ENCODE measurements around the gene NINJ2.

Gene NINJ2

DNA sequence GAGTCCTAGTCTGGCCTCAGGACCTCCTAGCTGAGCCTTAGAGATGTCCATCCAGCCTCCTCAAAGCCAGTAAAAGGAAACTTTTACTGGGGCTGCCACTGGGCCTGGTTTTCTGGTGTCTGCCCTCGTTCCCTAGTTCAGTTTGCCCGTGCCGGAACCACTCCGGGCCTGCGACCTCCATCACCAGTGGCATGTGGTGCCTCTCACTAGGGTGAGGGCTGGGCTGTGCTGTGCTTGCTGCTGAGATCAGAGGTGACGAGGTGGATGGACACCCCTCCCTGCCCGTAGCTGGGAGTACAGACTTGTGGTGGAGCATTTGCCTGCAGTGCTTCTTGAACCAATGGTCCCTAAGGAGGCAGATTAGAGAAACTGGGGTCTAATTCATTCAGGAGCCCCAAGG lies 127.8 kb downstream of the NINJ2 start:
- no peak for DNase-seq

- no peak for DNase-seq
These were observed 129.0 kb downstream of the NINJ2 start for GRCh38 chr12:534216-534615.

- DNase-seq: no peak
These were observed 129.5 kb downstream of the NINJ2 start for GRCh38 chr12:533718-534117.

GRCh38 chr12:532908-533565 lies 130.2 kb downstream of the NINJ2 start:
- DNase-seq: no peak

DNA sequence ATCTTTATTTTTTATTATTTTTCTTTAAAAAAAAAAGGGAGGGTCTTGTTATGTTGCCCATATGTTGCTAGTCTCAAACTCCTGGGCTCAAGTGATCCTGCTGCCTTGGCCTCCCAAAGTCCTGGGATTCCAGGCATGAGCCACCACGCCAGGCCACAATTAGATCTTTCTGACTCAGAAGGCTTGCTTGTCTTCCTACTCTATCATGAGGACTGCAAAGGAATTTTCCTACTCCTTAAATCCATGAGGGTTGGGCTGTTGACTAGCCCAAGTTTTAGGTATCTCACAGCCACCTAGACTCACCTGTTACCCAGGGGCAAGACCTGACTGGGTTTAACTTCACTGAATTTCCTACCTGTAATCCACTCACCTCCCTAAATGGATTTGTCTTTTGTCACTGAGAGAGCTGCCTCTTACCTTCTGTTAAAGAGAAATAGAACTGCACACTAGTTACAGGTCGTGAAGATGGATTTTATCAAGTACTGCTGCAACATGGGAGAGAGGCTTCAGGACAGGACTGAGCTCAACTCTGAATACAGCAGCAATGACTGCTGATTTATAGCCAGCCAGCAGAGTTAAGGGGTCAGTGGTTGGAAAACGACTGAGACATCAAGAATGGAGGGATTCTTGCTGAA lies 131.2 kb downstream of the NINJ2 start:
- DNase-seq: no peak

DNA sequence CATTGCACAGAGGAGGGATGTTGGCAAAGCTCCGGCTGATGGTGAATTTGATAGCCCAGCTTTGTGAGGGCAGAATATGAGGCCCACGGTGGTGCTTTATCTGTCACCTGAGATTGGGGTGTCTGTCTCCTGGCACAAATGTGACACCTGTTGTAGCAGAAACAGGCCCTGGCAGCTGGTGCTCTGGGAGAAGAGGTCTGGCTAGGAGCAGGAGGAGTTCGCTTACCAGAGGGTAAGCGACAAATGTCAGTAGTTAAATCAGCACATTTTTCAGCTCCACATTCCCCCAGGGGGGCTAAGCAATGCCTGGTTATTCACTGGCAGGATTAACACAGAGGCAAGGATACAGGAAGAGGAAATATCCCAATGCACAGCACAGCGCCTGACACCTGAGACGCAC lies 132.4 kb downstream of the NINJ2 start:
- no peak for DNase-seq

- peak in 7 of 58 donors; percentile 7 to 42 (median 10) for DNase-seq
These were observed 132.9 kb downstream of the NINJ2 start for GRCh38 chr12:530308-530707.

GRCh38 chr12:527729-528128 lies 135.5 kb downstream of the NINJ2 start:
- no peak for DNase-seq

- no peak for DNase-seq
These were observed 136.0 kb downstream of the NINJ2 start for GRCh38 chr12:527241-527640.

DNA sequence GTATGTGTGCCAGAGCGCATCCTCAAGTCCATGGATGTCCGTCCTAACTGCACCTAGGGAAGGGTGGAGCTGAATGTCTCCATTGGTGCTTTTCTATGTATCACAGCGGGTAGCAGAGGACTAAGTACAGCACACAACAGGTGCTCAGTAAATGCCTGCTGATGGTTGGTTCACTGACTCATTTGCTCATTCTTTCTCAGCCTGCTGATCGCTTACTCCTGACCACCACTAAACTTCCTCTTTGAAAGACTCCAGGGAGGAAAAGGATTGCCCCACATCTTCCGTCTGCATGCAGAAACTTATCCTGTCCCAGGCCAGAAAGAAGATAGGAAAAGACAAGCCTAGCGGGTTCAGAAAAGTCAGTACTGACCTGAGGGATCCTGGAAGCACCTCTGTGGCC lies 137.2 kb downstream of the NINJ2 start:
- DNase-seq: no peak

DNA sequence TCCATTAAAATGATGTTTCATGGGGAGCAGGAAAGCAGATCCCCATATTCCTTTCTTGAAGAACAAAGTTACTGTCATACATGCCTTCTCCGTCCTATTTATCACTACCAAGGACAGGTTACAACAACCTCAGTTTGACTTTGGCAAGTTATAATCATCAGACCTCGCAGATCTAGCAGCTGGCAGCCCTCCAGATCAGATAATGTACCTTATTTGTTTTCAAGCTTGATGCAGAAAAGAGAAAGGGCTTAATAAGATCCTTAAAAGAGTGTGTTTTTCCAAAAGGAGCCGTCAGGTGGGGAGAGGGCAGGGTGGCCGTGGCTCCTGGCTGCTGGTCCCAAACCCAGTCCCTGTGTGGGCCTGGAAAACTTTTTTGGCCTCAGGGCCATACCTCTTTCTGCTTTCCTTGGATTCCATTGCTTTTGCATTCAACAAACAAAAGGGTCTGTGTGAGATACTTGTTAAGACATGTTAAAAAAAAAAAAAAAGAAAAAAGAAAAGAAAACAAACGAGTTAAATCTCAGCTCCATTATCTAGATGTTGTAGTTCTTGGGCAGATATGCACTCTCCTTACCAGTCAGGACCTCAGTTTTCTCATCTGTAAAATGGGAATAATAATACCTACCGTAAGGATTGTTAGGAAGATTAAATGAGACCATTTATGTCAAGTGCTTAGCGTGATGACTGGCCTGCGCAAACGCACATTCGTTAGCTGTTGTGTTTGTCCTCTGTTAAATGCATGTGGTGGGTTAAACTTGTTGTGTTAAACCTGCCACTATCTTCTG lies 138.9 kb downstream of the NINJ2 start:
- DNase-seq: no peak

- no peak for DNase-seq
These were observed 140.4 kb downstream of the NINJ2 start for GRCh38 chr12:522692-523378.

GRCh38 chr12:520119-520518 lies 143.1 kb downstream of the NINJ2 start:
- DNase-seq: no peak

DNA sequence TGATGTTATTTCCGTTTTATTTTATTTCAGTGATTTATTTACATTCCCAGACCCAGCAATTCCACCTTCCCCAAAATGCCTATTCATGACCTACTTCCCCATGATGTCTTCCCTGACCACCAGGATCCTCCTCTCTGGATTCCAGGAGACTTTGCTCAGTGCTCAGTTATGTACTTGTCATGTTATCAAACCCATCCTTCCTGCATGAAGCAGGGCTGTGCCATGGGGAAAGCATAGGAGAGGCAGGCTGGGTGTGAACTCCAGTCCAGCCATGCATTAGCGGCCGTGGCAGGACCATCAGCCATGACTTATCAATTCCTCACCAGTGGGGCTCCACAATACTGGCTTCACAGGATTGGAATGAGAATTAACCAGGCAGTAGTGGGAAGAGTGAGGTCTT lies 145.7 kb downstream of the NINJ2 start:
- no peak for DNase-seq

All from anterior cingulate cortex (tissue), 58 donors.